GM19240 (cell line): ENCODE data around the gene PKIG.
"Not testable (repeated sequence)": the region's sequence is repeated elsewhere in the genome, so short reads cannot be mapped to it uniquely, and the experiment has no call there.

Experiments
- DNase-seq: peaks from one replicate; pipeline ENCODE4 v3.0.0; 2011; ENCODE audit warnings: low spot score; ENCODE audit not compliant: insufficient read length

The PKIG gene

DNA sequence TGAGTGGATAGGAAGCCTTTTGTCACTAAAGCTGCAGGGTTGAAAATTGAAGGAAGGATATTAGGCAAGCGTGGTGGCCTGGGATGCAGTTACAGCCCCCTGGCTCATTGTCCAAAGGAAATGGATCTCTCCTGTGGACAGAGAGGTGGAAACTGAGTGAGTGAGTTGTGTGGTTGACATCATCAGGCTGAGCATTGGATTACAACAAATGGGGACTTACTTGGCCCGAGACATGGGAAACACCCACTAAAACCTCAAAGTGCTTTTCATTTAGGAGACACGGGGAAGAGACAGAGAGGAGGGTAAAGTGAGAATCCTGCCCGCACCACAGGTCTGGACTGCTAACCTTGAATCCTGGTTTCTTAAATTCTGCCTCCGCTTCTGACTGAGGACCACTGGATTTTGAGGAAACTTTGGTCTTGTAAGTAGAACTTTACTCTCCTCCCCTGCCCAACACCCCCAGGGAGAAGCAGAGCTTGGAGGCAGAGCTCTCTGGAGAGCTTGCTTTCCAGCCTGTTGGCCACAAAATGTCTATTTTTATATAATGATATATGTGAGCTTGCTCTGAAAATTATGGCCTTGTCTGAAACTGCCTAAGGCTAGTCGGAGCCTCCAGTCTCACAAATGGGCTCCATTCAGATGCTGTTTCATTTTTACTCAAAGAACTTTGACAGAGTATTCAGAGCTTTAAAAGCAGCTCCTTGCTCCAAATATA lies at the start of gene PKIG:
TSS of gene PKIG (plus strand) at position 269 of the 715 bp plus-strand sequence. CDS start 31,978 bp downstream, outside the sequence.
- DNase-seq, result no peak

DNA sequence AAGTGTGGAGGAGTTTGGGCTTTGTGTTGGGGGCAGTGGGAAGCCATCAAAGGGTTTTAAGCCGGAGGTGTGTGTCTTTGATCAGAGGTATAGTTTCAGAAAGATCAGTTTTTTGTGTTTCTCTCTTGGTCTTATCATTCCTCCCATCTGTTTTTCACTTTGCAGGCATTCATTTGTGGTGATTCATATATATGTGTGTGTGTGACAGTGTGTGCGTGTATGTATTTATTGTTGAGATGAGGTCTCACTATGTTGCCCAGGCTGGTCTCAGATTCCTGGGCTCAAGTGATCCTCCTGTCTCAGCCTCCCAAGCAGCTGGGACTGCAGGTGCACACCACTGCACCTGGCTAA lies 49.4 kb upstream of the PKIG start:
- DNase-seq, result no peak

- DNase-seq, result no peak
These were observed 48.5 kb upstream of the PKIG start for GRCh38 chr20:44533928-44534327.

DNA sequence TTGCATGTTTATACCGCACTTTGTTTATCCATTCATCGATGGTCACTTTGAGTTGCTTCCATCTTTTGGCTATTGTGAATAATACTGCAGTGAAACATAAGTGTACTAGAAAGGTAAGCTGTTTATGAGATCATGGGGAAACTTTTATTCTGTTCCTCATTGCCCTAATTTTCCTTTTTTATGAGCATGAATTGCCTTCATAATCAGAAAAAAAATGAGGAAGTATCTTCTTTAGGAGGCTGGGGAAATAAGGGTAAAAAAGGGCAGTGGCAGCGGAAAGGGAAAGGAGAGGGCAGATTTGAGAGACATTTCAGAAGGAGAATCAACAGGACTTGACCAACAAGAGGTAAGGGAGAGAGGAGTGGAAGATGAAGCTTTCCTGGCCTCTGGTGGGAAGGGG lies 46.2 kb upstream of the PKIG start:
- no peak for DNase-seq

DNA sequence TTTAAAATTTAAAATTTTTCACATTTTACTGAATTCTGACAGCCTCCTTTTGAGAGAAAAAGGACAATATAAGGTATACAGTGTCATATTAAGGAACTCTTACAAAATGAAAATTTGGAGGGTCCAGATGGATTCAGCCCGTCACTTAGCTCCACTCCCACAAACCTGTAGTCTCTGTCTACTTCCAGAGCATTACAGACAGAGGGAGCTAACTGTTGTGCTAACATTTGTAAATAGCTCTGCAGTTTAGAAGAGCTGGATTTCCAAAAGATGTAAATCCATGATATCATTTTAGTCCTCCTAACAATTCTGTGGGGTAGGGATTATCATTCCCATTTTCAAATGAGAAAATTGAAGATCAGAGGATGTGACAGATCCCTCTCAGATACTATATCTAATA lies 44.4 kb upstream of the PKIG start:
- no peak for DNase-seq

- DNase-seq, result no peak
These were observed 41.5 kb upstream of the PKIG start for GRCh38 chr20:44540834-44541233.

DNA sequence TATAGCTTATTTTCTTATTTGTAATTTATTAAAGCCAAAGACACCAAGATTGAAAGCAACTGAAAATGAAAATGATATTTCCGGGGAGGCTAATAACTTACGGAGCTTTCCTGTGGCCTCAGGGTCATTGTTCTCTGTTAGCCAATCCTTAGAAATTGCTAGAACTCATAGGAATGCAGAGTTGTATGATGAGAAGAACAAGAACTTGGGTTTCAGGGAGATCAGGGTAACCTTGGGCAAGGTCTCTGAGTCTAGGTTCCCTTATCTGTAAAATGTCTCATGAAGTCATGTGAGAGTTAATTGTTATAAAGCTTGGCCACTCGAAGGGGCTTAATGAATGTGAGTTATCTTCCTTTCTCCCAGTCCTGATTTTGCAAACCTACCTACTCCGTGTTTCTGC lies 40.4 kb upstream of the PKIG start:
- DNase-seq, result no peak

- DNase-seq, result no peak
These were observed 39.5 kb upstream of the PKIG start for GRCh38 chr20:44542890-44543289.

DNA sequence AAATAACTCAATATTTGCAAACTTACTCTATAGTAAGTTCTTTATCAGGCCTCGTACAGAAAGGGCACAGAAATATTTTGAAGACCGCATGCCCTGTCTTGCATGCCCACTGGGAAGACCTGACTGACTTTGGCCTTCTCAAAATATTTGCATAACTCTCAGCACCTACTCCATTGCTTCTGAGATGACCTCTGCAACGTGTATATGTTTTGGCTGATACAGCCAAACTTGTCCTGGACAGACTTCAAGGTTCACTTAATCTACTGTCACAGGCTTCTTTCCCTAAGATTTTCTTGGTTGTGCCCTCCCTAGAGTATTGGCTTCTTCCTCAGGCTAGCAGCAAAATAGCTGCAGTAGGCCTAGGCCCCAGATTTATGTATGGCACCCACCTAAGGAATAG lies 39.0 kb upstream of the PKIG start:
- no peak for DNase-seq

- no peak for DNase-seq
These were observed 38.1 kb upstream of the PKIG start for GRCh38 chr20:44544263-44544662.

DNA sequence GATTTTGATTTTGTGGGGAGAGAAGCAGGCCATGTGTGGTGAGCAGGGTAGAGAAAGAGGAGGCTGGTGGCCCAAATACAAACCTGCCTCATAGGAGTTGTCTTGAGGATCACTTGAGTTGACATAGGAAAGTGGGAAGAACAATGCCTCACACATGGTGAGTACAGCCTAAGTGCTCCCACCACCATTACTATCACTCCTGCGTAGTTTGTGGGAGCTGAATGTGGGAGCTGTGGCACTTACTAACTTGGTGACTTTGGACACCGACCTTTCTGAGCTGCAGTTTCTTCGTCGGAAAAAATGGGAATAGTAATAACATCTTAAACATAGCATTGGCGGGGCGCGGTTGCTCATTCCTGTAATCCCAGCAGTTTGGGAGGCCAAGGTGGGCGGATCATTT lies 35.0 kb upstream of the PKIG start:
- DNase-seq, result no peak

DNA sequence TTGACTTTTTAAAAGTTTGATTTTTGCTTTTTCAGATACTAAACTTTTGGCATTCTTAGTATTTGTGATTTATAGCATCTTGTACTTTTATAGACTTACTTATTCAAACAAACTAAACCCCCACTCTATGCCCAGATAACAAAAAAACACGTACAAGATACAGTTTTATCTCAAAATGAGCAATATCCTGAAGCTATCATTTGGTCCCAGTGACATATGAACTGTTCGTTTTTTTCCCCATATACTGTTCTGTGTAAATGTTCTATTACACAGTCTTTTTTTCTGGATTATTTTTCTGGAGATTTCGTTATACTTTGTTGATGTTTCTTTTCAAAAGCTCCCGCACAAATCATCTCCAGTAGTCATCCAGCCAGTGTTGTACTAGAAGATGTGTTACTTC lies 33.3 kb upstream of the PKIG start:
- DNase-seq, result no peak

GRCh38 chr20:44552050-44552449 lies 30.3 kb upstream of the PKIG start:
- DNase-seq, result no peak

DNA sequence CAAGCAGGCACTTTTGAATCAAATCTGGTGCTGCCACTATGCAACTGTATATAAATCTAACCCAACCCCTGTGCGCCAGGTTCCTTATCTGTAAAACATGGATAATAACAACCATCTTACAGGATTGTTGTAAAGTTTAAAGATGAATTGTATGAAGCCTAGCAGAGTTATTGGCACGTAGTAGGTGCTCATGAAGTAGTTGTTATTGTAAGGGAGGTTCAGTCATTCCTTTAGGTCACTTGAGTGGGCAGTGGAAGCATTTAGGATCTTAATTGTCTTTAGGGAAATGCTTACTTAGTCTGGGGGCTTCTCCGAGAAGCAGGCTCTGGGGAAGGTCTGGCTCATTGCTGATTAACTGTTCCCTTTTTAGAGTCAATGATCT lies 29.8 kb upstream of the PKIG start:
- DNase-seq, result no peak

GRCh38 chr20:44552950-44553908 lies 29.1 kb upstream of the PKIG start:
- DNase-seq, result no peak

GRCh38 chr20:44559302-44559701 lies 23.1 kb upstream of the PKIG start:
- no peak for DNase-seq

DNA sequence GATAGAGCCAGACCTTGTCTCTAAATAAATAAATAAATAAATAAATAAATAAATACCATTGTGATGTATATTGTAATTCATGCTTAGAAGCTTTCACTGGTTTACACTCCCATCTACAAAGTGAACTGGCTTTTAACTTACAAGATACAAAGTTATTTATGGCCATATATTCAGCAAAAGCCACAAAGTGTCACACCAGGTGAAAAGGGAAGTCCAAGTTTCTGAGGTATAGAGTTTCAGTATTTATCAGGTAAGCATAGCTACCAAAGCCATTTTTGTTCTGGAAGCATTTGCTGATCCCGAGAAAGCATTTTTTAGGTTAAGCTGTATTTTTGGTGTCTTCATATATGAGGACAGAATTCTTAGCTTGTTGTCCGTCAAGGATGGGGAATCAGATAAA lies 22.1 kb upstream of the PKIG start:
- no peak for DNase-seq

DNA sequence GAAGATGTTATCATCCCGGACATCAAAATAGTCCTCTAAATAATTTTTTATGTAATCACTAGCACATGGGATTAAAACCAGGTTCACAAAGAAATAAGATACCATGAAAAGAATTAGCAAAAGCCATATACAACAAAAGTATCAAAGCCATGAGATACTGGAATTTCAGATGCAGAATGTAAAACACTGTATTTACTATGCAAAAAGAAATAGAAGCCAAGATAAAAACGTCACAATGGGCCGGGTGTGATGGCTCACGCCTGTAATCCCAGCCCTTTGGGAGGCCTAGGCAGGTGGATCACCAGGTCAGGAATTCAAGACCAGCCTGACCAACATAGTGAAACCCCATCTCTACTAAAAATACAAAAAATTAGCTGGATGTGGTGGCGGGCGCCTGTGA lies 21.6 kb upstream of the PKIG start:
- DNase-seq, result not testable (repeated sequence)

DNA sequence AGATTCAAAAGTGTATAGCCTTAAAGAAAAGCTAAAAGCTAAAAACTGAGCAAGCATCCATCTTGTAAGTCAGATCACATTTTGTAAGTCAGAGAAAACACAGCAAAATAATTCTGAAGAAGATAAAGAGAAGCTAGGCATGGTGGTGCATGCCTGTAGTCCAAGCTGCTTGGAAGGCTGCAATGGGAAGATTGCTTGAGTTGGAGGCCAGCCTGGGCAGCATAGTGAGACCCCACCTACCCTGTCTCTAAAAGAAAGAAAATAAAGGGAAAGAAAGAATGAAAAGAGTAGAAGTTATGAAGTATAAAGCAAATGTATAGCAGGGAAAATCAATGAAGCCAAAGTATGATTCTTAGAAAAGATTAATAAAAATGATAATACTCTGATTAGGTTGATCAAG lies 20.5 kb upstream of the PKIG start:
- DNase-seq, result no peak

DNA sequence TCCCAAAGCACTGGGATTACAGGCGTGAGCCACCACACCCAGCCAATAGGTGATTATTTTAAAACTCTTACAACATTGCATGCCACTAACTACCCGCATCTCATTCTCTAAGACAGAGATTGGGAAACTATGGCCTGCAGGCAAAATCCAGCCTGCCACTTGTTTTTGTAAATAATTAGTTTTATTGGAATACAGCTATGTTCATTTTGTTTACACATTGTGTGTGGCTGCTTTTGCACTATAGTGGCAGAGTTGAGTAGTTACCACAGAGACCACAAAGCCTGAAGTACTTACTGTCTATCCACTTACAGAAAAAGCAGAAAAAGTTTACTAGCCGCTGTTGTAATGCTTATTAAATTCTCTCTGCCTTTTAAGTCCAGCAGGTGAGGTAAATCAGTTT lies 16.4 kb upstream of the PKIG start:
- no peak for DNase-seq

- no peak for DNase-seq
These were observed 15.6 kb upstream of the PKIG start for GRCh38 chr20:44566811-44567210.

- no peak for DNase-seq
These were observed 12.0 kb upstream of the PKIG start for GRCh38 chr20:44570367-44570766.
